Measurements from ENCODE around the gene NIP7.
A peak's percentile ranks its signal among the peaks of the same experiment; 100 is the strongest.

The NIP7 gene

DNA sequence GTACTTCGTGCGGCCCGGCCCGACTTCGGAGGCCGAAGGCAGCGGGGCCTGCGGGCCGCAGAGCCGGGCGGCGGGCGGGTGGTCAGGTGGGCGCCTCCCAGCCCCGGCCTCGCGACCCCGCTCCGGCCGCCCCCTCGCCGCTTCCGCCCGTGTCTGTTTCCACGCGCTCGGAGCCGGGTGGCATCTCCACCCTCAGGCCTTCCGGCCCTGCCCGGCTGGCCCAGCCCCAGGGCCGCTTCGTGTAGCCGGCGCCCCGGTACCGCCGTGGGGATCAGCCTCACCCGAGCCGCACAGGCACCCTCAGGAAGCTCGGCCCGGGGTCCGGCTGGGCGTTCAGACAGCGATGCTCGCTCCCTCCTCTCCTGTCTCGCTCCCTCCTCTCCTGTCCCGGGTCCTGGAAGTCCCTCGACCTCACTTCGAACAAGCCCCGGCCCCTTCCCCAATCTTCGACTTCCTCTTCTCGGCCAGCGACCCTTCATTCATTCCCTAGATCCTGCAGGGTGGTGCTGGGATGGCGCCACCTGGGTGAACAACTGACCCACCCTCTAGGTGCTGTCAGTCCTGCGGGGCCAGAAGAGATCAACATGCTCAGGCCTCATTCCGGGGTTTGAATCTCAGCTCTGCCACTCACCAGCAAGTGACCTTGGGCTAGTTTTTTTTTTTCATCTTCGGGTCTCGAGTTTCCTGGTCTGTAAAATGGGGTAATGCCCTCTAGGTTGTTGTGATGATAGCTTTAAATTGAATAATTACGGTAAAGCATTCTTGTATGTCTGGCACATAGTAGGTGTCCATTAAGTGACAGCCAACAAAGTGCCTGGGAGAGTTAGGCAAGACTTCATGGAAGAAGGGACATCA is 27.8 kb upstream of the NIP7 start:
- TF ChIP-seq, protein P1, sequence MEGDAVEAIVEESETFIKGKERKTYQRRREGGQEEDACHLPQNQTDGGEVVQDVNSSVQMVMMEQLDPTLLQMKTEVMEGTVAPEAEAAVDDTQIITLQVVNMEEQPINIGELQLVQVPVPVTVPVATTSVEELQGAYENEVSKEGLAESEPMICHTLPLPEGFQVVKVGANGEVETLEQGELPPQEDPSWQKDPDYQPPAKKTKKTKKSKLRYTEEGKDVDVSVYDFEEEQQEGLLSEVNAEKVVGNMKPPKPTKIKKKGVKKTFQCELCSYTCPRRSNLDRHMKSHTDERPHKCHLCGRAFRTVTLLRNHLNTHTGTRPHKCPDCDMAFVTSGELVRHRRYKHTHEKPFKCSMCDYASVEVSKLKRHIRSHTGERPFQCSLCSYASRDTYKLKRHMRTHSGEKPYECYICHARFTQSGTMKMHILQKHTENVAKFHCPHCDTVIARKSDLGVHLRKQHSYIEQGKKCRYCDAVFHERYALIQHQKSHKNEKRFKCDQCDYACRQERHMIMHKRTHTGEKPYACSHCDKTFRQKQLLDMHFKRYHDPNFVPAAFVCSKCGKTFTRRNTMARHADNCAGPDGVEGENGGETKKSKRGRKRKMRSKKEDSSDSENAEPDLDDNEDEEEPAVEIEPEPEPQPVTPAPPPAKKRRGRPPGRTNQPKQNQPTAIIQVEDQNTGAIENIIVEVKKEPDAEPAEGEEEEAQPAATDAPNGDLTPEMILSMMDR (IDR thresholded peaks at IDR 0.05; ENCODE audit: insufficient read depth, low read depth, low read length, missing control alignments): peak; percentile 12
- peak overlapping the region; percentile 84 for H3K4me3 ChIP-seq (ENCODE audit: low read length)
- DNase-seq (ENCODE audit: low read depth): peak; percentile 47

DNA sequence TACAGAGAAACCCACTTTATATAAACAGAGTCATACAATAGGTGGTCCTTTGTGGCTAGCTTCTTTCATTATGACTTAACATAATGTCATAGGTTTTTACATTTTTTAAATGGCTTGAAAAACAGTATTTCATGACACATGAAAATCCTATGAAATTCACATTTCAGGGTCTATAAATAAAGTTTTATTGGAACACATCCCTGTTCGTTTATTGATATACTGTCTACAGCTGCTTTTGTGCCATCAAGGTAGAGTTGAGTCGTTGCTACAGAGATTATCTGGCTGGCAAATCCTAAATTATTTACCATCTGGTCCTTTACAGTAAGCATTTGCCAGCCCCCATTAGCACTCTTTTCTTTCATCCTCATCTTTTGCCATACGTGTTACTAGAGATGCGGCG is 26.1 kb upstream of the NIP7 start:
- no peak overlapping the region for H3K4me3 ChIP-seq (ENCODE audit: low read length)
- DNase-seq (ENCODE audit: low read depth): no peak
- TF ChIP-seq, protein P1 (IDR thresholded peaks at IDR 0.05; ENCODE audit: insufficient read depth, low read depth, low read length, missing control alignments): no peak

DNA sequence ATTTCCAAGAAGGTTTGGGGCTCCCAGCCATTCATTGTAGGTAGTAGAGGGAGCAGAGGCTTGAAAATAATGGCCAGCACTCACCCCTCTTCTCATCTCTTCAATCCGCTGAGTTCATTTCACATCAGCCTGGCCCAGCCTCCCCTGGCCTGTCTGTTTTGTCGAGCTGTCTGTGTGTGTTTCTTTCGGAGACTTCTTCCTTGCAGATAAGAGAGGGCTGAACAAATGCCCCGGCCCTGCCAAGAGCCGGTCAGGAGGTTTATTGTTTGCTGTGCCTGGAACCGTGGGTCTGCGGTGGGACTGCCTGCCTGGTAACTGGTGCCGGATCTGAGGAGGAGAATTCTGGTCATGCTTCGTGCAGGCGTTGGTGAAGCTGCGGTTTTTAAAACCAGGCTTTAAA is 25.0 kb upstream of the NIP7 start:
- DNase-seq (ENCODE audit: low read depth): no peak
- TF ChIP-seq, protein P1 (IDR thresholded peaks at IDR 0.05; ENCODE audit: insufficient read depth, low read depth, low read length, missing control alignments): no peak
- no peak overlapping the region for H3K4me3 ChIP-seq (ENCODE audit: low read length)

DNA sequence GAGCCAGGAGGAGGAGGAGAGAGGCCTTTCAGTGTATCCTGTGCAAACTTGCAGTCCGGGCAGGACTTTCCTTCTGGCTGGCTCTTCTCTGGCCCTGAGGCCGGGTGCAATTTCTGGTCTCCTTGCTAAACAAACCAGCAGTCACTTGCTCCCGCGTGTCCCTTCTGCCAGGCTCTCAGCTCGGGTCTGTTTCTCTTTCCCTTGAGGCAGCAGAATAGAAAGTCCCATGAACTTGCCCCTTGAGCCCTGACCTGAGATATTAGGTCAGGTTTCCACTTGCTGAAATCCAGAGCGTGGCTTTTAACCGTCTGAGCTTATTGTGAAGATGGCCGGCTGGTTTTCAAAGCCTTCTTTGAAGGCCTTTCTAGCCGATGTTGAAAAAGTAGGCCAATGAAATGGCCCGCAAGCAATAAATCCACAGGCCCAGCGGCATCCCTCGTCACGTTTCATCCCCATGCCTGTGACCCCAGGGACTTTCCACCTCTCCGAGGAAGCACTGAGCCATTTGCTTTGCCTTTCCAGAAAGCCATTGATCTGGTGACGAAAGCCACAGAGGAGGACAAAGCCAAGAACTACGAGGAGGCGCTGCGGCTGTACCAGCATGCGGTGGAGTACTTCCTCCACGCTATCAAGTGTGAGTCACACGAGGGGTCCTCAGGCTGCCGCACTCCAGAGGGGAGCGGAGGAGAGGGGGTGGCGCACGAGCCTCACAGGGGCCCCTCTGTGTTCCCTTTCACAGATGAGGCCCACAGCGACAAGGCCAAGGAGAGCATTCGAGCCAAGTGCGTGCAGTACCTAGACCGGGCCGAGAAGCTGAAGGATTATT is 23.9 kb upstream of the NIP7 start:
- no peak for DNase-seq (ENCODE audit: low read depth)
- TF ChIP-seq, protein P1 (IDR thresholded peaks at IDR 0.05; ENCODE audit: insufficient read depth, low read depth, low read length, missing control alignments): no peak
- no peak overlapping the region for H3K4me3 ChIP-seq (ENCODE audit: low read length)

DNA sequence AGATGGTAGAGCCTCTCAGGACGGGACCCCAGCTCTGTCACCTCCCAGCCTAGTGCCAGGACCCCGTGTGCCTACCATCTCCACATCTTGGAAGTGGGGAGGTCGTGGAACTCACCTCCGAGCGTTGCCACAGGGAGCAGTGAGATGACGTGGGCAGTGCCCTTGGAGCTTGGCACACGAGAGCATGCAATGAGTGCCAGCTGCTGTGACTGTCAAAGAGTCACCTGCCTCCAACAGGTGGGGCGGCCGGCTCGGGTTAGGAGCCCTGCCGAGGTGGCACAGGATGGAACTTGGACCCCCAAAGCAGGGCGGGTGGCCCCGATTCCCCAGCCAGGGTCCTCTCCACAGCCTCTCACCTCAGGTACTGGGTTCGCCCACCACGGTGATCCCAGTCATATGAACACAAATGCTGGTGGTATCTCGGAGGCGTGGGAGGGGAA is 23.0 kb upstream of the NIP7 start:
- H3K4me3 ChIP-seq (ENCODE audit: low read length): no peak overlapping the region
- no peak for DNase-seq (ENCODE audit: low read depth)
- TF ChIP-seq, protein P1 (IDR thresholded peaks at IDR 0.05; ENCODE audit: insufficient read depth, low read depth, low read length, missing control alignments): no peak

DNA sequence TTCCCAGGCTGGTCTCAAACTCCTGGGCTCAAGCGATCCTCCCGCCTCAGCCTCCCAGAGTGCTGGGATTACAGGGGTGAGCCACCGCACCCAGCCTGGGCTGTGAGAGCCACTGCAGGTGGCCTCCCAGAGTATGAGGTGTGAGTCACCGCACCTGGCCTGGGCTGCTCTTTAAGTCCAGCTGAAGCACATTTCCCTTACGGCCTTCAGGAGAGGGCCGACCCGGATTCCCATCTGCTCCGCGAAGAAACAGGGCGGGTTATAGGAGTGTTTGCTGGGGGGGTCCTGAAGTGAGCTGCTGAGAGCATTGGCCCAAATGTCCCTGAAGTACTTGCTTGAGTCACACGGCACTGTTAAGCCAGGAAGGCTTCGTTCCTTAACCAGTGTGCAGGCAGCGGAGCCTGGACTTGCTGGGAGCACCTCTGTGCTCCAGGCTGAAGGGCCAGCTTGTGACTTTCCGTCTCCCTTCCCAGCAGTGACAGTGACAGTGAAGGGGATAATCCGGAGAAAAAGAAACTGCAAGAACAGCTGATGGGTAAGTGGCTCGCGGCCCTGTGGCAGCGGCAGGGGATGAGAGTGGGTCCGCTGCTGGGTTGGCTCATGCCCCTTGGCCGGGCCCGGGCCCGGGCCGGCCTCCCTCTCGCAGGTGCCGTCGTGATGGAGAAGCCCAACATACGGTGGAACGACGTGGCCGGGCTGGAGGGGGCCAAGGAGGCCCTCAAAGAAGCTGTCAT is 21.2 kb upstream of the NIP7 start:
- DNase-seq (ENCODE audit: low read depth): no peak
- no peak overlapping the region for H3K4me3 ChIP-seq (ENCODE audit: low read length)
- TF ChIP-seq, protein P1 (IDR thresholded peaks at IDR 0.05; ENCODE audit: insufficient read depth, low read depth, low read length, missing control alignments): no peak

Measured in epithelial cell of esophagus (primary cell).